ENCODE measurements around the gene MOAP1. TPM values are rescaled to one million over a fixed set of nuclear protein-coding genes. Genes with fewer than 3 reads are reported as not detected.
A peak's percentile ranks its signal among the peaks of the same experiment; 100 is the strongest.
"Not testable (repeated sequence)": the region's sequence is repeated elsewhere in the genome, so short reads cannot be mapped to it uniquely, and the experiment has no call there.

The MOAP1 gene
- total RNA-seq (2021) (25.6 and 32.4 TPM in 2 replicates), Bru-seq, nascent RNA (percentile 88 among the genes with signal in this experiment), BruChase-seq, experiment 1, labeled RNA remaining after a 2-hour chase (percentile 98 among the genes with signal in this experiment), BruChase-seq, experiment 2, labeled RNA remaining after a 6-hour chase (percentile 92 among the genes with signal in this experiment)
- long read RNA-seq, transcript MOAP1-202 (2 exons, 2,529 nt): minor isoform, 7 of 56 reads
- long read RNA-seq, transcript MOAP1-201 (3 exons, 2,441 nt): major isoform, 43 of 56 reads
- long read RNA-seq, partial matches to known transcripts: 0 of 56 reads
- long read RNA-seq, other reads (novel, unspliced or antisense): 6 of 56 reads

GRCh38 chr14:93184391-93185348 lies at the start of gene MOAP1, which contains the start of gene LYSET:
MOAP1 (minus strand) TSS chr14:93184897; CDS start chr14:93184242, 655 bp downstream.
LYSET (plus strand) TSS chr14:93185317; CDS start chr14:93185406, 89 bp downstream.
- TF ChIP-seq CTCF (conservative IDR thresholded peaks at IDR 0.05; ENCODE audit: low read depth, low read length) (0 out of 2 replicates have a peak, but pooled peaks have one; percentile 16), EZH2 (IDR thresholded peaks at IDR 0.05; ENCODE audit: borderline replicate concordance, low read depth, low read length, poor library complexity, severe bottlenecking) (no peak)
- peak within 1 kb of the TSS; percentile 100 for H3K4me3 ChIP-seq (ENCODE audit: low read depth, low read length, poor library complexity, severe bottlenecking)
- no peaks in the 10 kb centered on the region for H3K27me3 ChIP-seq (replicated peaks; ENCODE audit: insufficient read depth, low read depth, low read length, poor library complexity)
- CTCF ChIA-PET: interaction anchor here (1.0 to 1.9 kb wide), 2 partner anchors 34 to 69 kb away, joined by 5 to 6 read pairs; partner anchors contain the start of gene ITPK1
- peak within 1 kb of the TSS; percentile 98 for H3K27ac ChIP-seq (ENCODE audit: low read depth, low read length, poor library complexity, severe bottlenecking)
- H3K36me3 ChIP-seq (ENCODE audit: insufficient read depth, low read length, poor library complexity, severe bottlenecking): peaks cover 26% of the 10 kb centered on the region
- intact Hi-C loops (cut with micrococcal nuclease; ENCODE audit: unreplicated experiment): no loop called here
- H3K4me1 ChIP-seq (ENCODE audit: insufficient read depth, low read length, poor library complexity, severe bottlenecking): peaks cover 10% of the 10 kb centered on the region
- peak; percentile 93 for DNase-seq (ENCODE audit: low spot score)
- H3K9me3 ChIP-seq (ENCODE audit: low read depth, low read length, poor library complexity, severe bottlenecking): no peaks in the 10 kb centered on the region
- no TSS peak for BruUV-seq (replicated peaks)
- POLR2A ChIA-PET (ENCODE audit: low non-redundant PET): interaction anchor here (0.6 kb wide), 1 partner anchor 347 kb away, joined by 5 read pairs; no protein-coding TSS in a partner anchor

GRCh38 chr14:93233078-93233477 lies 48.4 kb upstream of the MOAP1 start:
- intact Hi-C loops (cut with micrococcal nuclease; ENCODE audit: unreplicated experiment): loop anchor here (5.0 to 10.0 kb wide), 2 partner anchors 309 to 382 kb away; no protein-coding TSS in a partner anchor
- H3K27ac ChIP-seq (ENCODE audit: low read depth, low read length, poor library complexity, severe bottlenecking); BruUV-seq (replicated peaks); H3K27me3 ChIP-seq (replicated peaks; ENCODE audit: insufficient read depth, low read depth, low read length, poor library complexity); H3K36me3 ChIP-seq (ENCODE audit: insufficient read depth, low read length, poor library complexity, severe bottlenecking); H3K4me3 ChIP-seq (ENCODE audit: low read depth, low read length, poor library complexity, severe bottlenecking); POLR2A ChIA-PET (ENCODE audit: low non-redundant PET); H3K4me1 ChIP-seq (ENCODE audit: insufficient read depth, low read length, poor library complexity, severe bottlenecking); H3K9me3 ChIP-seq (ENCODE audit: low read depth, low read length, poor library complexity, severe bottlenecking); DNase-seq (ENCODE audit: low spot score): not testable (repeated sequence)
- CTCF ChIA-PET: interaction anchor here (0.6 to 0.9 kb wide), 3 partner anchors 106 to 549 kb away, joined by 3 to 6 read pairs (median 3); no protein-coding TSS in a partner anchor

- BruUV-seq (replicated peaks): no TSS peak
- Histone ChIP-seq H3K4me1 (ENCODE audit: insufficient read depth, low read length, poor library complexity, severe bottlenecking) (no peaks in the 10 kb centered on the region), H3K27me3 (replicated peaks; ENCODE audit: insufficient read depth, low read depth, low read length, poor library complexity) (no peaks in the 10 kb centered on the region), H3K9me3 (ENCODE audit: low read depth, low read length, poor library complexity, severe bottlenecking) (no peaks in the 10 kb centered on the region), H3K36me3 (ENCODE audit: insufficient read depth, low read length, poor library complexity, severe bottlenecking) (peaks cover 9% of the 10 kb centered on the region), H3K4me3 (ENCODE audit: low read depth, low read length, poor library complexity, severe bottlenecking) (no peak overlapping the region), H3K27ac (ENCODE audit: low read depth, low read length, poor library complexity, severe bottlenecking) (no peak overlapping the region)
- ChIA-PET CTCF (interaction anchor here (0.6 to 0.7 kb wide), 2 partner anchors 105 to 548 kb away, joined by 3 to 6 read pairs; no protein-coding TSS in a partner anchor), POLR2A (ENCODE audit: low non-redundant PET) (no interaction called here)
- TF ChIP-seq CTCF (conservative IDR thresholded peaks at IDR 0.05; ENCODE audit: low read depth, low read length) (no peak), EZH2 (IDR thresholded peaks at IDR 0.05; ENCODE audit: borderline replicate concordance, low read depth, low read length, poor library complexity, severe bottlenecking) (no peak)
- intact Hi-C loops (cut with micrococcal nuclease; ENCODE audit: unreplicated experiment): loop anchor here (5.0 to 10.0 kb wide), 2 partner anchors 310 to 383 kb away; no protein-coding TSS in a partner anchor
- no peak for DNase-seq (ENCODE audit: low spot score)
Observed at GRCh38 chr14:93232159-93232558, 47.5 kb upstream of the MOAP1 start.
